HepG2 (cell line): Measurements from ENCODE around the gene BMERB1. TPM values are rescaled to one million over a fixed set of nuclear protein-coding genes. Genes with fewer than 3 reads are reported as not detected.

Source experiments
- ATAC-seq: fragments of 200-7000 bp; cut with Tn5 transposase; 3 replicates; pipeline ENCODE4 v1.9.1; 2020; ENCODE audit warnings: mild to moderate bottlenecking, moderate library complexity
- BruUV-seq: library from RNA; stranded (reverse); fragments of 400-500 nt; replicated peaks from 2 replicates; lab custom pipeline; 2021; lab: Mats Ljungman, UMichigan
- CTCF ChIA-PET: fragments of 300-600 bp; formaldehyde crosslinking; extraction: SDS; loops from one replicate; lab custom pipeline; 2021; ENCODE audit warnings: low total read pairs, inconsistent platforms, low intra/inter-chr PET ratio; lab: Yijun Ruan, JAX
- POLR2A ChIA-PET: fragments of 350-600 bp; sonication (Branson Sonifier 250); formaldehyde crosslinking; loops from one replicate; lab custom pipeline; 2020; ENCODE audit warnings: antibody characterized with exemption, inconsistent platforms; lab: Yijun Ruan, JAX
- DNase-seq: peaks from one replicate; pipeline ENCODE4 v3.0.0-alpha.2; 2015; ENCODE audit warnings: low spot score
- FAIRE-seq: peaks from 3 replicates; lab custom pipeline; 2011; peaks lifted over from hg19 to GRCh38; lab: Jason Lieb, UNC
- H2AFZ ChIP-seq: one replicate; pipeline ENCODE4 v1.6.1; 2011; ENCODE audit warnings: low read length, inconsistent platforms
- H3K27ac ChIP-seq: fragments of 300-600 bp; 3 replicates; pipeline ENCODE4 v1.8.0; 2011; ENCODE audit warnings: mixed run types, mild to moderate bottlenecking, mixed read lengths, low read length, inconsistent platforms; ENCODE audit not compliant: insufficient read depth; ENCODE audit errors: extremely low read length
- H3K27me3 ChIP-seq, 2 experiments: fragments of 200-600 bp in 1 of 2; 2 replicates in 1 of 2; 3 replicates in 1 of 2; pipeline versions ENCODE4 v1.6.0 to v1.8.0; 2011; ENCODE audit warnings: low read length in 2 of 2, mild to moderate bottlenecking in 2 of 2, moderate library complexity in 2 of 2, inconsistent platforms in 1 of 2; ENCODE audit not compliant: insufficient read depth in 2 of 2, control insufficient read depth in 1 of 2
- H3K36me3 ChIP-seq, 2 experiments: fragments of 200-600 bp in 1 of 2; replicated peaks in 1 of 2; 2 replicates in 1 of 2; 3 replicates in 1 of 2; pipeline versions ENCODE4 v1.5.1 to v1.8.0; 2011; ENCODE audit warnings: low read length in 2 of 2, inconsistent platforms in 1 of 2; ENCODE audit not compliant: insufficient read depth in 2 of 2, control insufficient read depth in 1 of 2
- H3K4me1 ChIP-seq: 2 replicates; pipeline ENCODE4 v1.5.1; 2012; ENCODE audit warnings: low read length, inconsistent platforms; ENCODE audit not compliant: insufficient read depth
- H3K4me2 ChIP-seq: 2 replicates; pipeline ENCODE4 v1.6.0; 2011; ENCODE audit warnings: low read depth, low read length, inconsistent platforms
- H3K4me3 ChIP-seq, 3 experiments: fragments of 200-600 bp in 1 of 3; sonication (generic), shearing (Covaris generic) in 1 of 3; replicated peaks in 1 of 3; 2 replicates each; pipeline ENCODE4 v1.5.1; 2011 to 2016; ENCODE audit warnings: low read length in 3 of 3, inconsistent platforms in 2 of 3, low read depth in 2 of 3, mild to moderate bottlenecking in 2 of 3, control low read depth in 1 of 3, mixed read lengths in 1 of 3; ENCODE audit not compliant: insufficient read depth in 1 of 3
- H3K79me2 ChIP-seq: one replicate; pipeline ENCODE4 v1.6.1; 2011; ENCODE audit warnings: low read length, inconsistent platforms; ENCODE audit not compliant: insufficient read depth
- H3K9ac ChIP-seq: 2 replicates; pipeline ENCODE4 v1.6.0; 2011; ENCODE audit warnings: mild to moderate bottlenecking, low read depth, low read length, inconsistent platforms; ENCODE audit not compliant: insufficient read depth
- H3K9me3 ChIP-seq: 2 replicates; pipeline ENCODE4 v1.5.1; 2012; ENCODE audit warnings: mild to moderate bottlenecking, low read length
- H4K20me1 ChIP-seq: 2 replicates; pipeline ENCODE4 v1.6.0; 2011; ENCODE audit warnings: inconsistent platforms, mild to moderate bottlenecking, low read length, moderate library complexity; ENCODE audit not compliant: insufficient read depth
- REXO4 ChIP-seq: sonication (generic); formaldehyde crosslinking; IDR thresholded peaks from 2 replicates; pipeline ENCODE4 v1.8.0; 2022; ENCODE audit warnings: missing genetic modification reagents, mild to moderate bottlenecking, borderline replicate concordance
- RFXANK ChIP-seq: IDR thresholded peaks from 2 replicates; pipeline ENCODE4 v1.6.1; 2016
- SUZ12 ChIP-seq: fragments of 150-350 bp; IDR thresholded peaks from 2 replicates; pipeline ENCODE4 v1.6.1; 2014; ENCODE audit warnings: low read depth, low read length
- ZBTB38 ChIP-seq: sonication (generic); formaldehyde crosslinking; IDR thresholded peaks from 2 replicates; pipeline ENCODE4 v1.5.1; 2020; ENCODE audit warnings: mild to moderate bottlenecking, missing genetic modification reagents
- ZNF253 ChIP-seq: sonication (generic); formaldehyde crosslinking; IDR thresholded peaks from 2 replicates; pipeline ENCODE4 v1.8.0; 2022; ENCODE audit warnings: mild to moderate bottlenecking, missing genetic modification reagents, borderline replicate concordance
- ZNF337 ChIP-seq: sonication (generic); formaldehyde crosslinking; IDR thresholded peaks from 2 replicates; pipeline ENCODE4 v1.5.1; 2020; ENCODE audit warnings: missing genetic modification reagents, low read depth, mild to moderate bottlenecking, borderline replicate concordance
- ZNF33A ChIP-seq: sonication (generic); formaldehyde crosslinking; IDR thresholded peaks from 2 replicates; pipeline ENCODE4 v1.5.1; 2020; ENCODE audit warnings: missing genetic modification reagents, mild to moderate bottlenecking, moderate library complexity, borderline replicate concordance
- ZNF660 ChIP-seq: sonication (generic); formaldehyde crosslinking; IDR thresholded peaks from 2 replicates; pipeline ENCODE4 v1.5.1; 2020; ENCODE audit warnings: mild to moderate bottlenecking, low read depth, missing genetic modification reagents, borderline replicate concordance
- ZNF724P ChIP-seq: sonication (generic); formaldehyde crosslinking; IDR thresholded peaks from 2 replicates; pipeline ENCODE4 v1.8.0; 2022; ENCODE audit warnings: missing genetic modification reagents, borderline replicate concordance
- WGBS: methylation state at CpG from one replicate; pipeline ENCODE4 v1.1.6; 2017; ENCODE audit warnings: low lambda C conversion rate; 5-methylcytosine and 5-hydroxymethylcytosine counted together
- in situ Hi-C: cut with HindIII; loops from 2 replicates; pipeline ENCODE4 v1.10.0; 2017; ENCODE audit warnings: low pct_unique_long_range_greater_than_20kb; ENCODE audit not compliant: extremely low pct_ligation_motif_present
- intact Hi-C: fragments of 100-400 bp; cut with micrococcal nuclease; formaldehyde crosslinking; loops from one replicate; pipeline ENCODE4 v1.10.0; 2022; ENCODE audit not compliant: unreplicated experiment
- polyA plus RNA-seq, 8 experiments: library from polyadenylated mRNA; depleted of rRNA in 3 of 8; stranded (reverse) in 7 of 8; unstranded in 1 of 8; fragments of >200 nt; fragmentation: Illumina TruSeq in 4 of 8; extraction: Trizol in 4 of 8; gene quantifications; 2 replicates each; pipeline versions ENCODE4 v1.2.1 to v1.2.3, GENCODE V29; 2011 to 2016; ENCODE audit warnings: low read depth in 4 of 8, missing spikeins in 1 of 8, mixed read lengths in 1 of 8; ENCODE audit not compliant: insufficient read depth in 1 of 8
- total RNA-seq, 5 experiments: library from RNA; depleted of rRNA; stranded (reverse); fragments of >200 nt; fragmentation: Illumina TruSeq; extraction: Trizol; gene quantifications; 2 replicates each; pipeline ENCODE4 v1.2.3, GENCODE V29; 2016; ENCODE audit warnings: low read depth in 1 of 5
- TF ChIP-seq, protein P1 (sequence below): sonication (generic); formaldehyde crosslinking; IDR thresholded peaks from 2 replicates; pipeline ENCODE4 v1.4.0; 2020; ENCODE audit warnings: missing genetic modification reagents, low read depth, mild to moderate bottlenecking, borderline replicate concordance
- TF ChIP-seq, protein P2 (sequence below): sonication (generic); IDR thresholded peaks from 2 replicates; pipeline ENCODE4 v1.6.1; 2016; ENCODE audit warnings: low read depth, borderline replicate concordance
- TF ChIP-seq, protein P3 (sequence below): sonication (generic); formaldehyde crosslinking; conservative IDR thresholded peaks from 2 replicates; pipeline ENCODE4 v1.8.0; 2022; ENCODE audit warnings: missing genetic modification reagents

Gene BMERB1
- total and polyA plus RNA-seq, 2 of the 13 experiments (the other 11 are each of a cell fraction or from before 2014, with no cell fraction given), result 1.4 TPM

GRCh38 chr16:15593235-15593634, 158.8 kb downstream of the BMERB1 start:
- CTCF ChIA-PET, result no interaction called here
- no peak for DNase-seq
- Histone ChIP-seq H3K4me2 (no peak overlapping the region), H3K36me3 (peaks cover 17 to 30% of the 10 kb centered on the region in 2 experiments), H3K9ac (no peak overlapping the region), H3K4me1 (peaks cover 46% of the 10 kb centered on the region), H2AFZ (no peak overlapping the region), H3K27me3 (no peaks in the 10 kb centered on the region), H3K4me3 (no peak overlapping the region)
- no peak for FAIRE-seq
- ATAC-seq, result no peak
- no TSS peak for BruUV-seq
- WGBS, result 98% methylated on average over 9 of the region's 9 CpGs
- POLR2A ChIA-PET, result interaction anchor here (1.3 to 9.0 kb wide), 4 partner anchors 15 to 49 kb away, joined by 3 to 111 read pairs (median 48); partner anchors contain the start of gene MARF1
- TF ChIP-seq, protein P1, sequence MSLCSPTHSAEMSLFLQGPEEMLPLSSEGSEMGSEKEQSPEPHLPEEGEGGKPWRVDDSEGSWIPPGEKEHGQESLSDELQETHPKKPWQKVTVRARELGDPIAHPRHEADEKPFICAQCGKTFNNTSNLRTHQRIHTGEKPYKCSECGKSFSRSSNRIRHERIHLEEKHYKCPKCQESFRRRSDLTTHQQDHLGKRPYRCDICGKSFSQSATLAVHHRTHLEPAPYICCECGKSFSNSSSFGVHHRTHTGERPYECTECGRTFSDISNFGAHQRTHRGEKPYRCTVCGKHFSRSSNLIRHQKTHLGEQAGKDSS (CRISPR knock-in tag), result no peak
- TF ChIP-seq, protein P2, sequence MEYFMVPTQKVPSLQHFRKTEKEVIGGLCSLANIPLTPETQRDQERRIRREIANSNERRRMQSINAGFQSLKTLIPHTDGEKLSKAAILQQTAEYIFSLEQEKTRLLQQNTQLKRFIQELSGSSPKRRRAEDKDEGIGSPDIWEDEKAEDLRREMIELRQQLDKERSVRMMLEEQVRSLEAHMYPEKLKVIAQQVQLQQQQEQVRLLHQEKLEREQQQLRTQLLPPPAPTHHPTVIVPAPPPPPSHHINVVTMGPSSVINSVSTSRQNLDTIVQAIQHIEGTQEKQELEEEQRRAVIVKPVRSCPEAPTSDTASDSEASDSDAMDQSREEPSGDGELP, result no peak
- peak; percentile 41; the same call in 1 of the 2 replicates for TF ChIP-seq ZNF253 (CRISPR knock-in tag)
- TF ChIP-seq ZBTB38 (CRISPR knock-in tag), result peak; percentile 47; the same call in 1 of the 2 replicates
- TF ChIP-seq, all 625 proteins: peak for 2
- no peaks in the 10 kb centered on the region for H3K79me2 ChIP-seq
- H3K9me3 ChIP-seq, result no peaks in the 10 kb centered on the region
- H4K20me1 ChIP-seq, result no peaks in the 10 kb centered on the region
- intact Hi-C loops, result loop anchor here (5.0 kb wide), 1 partner anchor 49 kb away; the partner anchor contains the start of gene MARF1
- no peak overlapping the region for H3K27ac ChIP-seq
- in situ Hi-C loops, result no loop called here

DNA sequence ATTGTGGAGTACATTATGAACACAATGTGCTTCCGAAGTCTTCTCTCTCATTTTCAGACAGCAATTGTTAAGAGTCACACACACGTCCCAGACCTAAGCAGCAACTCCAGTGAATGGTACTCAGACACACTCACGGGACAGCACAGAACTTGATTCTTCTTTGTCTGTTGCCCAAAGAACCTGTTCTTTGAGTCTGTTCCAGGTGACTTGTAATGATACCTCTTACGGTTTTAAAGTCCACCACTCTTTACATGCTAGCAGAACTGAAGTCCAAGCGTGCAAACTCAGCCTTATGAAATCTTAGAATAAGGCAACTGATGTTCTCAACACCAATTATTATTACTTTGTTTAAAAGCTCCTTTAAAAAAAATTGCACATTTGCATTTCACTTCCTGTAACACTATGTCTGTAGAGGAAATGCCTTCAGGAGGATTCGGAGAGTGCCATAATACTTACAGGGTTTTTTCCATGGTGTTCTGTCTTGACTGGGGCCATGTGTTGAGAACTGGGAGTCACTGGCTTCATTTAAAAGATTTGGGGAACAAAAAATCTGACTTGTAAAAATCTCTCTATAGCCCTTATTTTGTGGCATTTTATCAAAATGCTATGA, 160.4 kb downstream of the BMERB1 start:
- Histone ChIP-seq H3K9ac (no peak overlapping the region), H3K27ac (no peak overlapping the region), H3K4me1 (peaks cover 34% of the 10 kb centered on the region), H2AFZ (no peak overlapping the region), H3K9me3 (no peaks in the 10 kb centered on the region), H4K20me1 (no peaks in the 10 kb centered on the region), H3K27me3 (no peaks in the 10 kb centered on the region), H3K36me3 (peaks cover 26 to 44% of the 10 kb centered on the region in 2 experiments), H3K4me3 (no peak overlapping the region), H3K4me2 (no peak overlapping the region), H3K79me2 (no peaks in the 10 kb centered on the region)
- FAIRE-seq (no peak), DNase-seq (no peak), ATAC-seq (no peak)
- CTCF ChIA-PET, result no interaction called here
- BruUV-seq, result no TSS peak
- POLR2A ChIA-PET, result no interaction called here
- in situ Hi-C loops (no loop called here), intact Hi-C loops (loop anchor here (5.0 kb wide), 1 partner anchor 47 kb away; the partner anchor contains the start of gene MARF1)
- 90% methylated on average over 6 of the region's 6 CpGs for WGBS
- TF ChIP-seq ZNF724P (CRISPR knock-in tag), result no peak
- no peak for TF ChIP-seq ZNF337 (CRISPR knock-in tag)
- TF ChIP-seq REXO4 (CRISPR knock-in tag), result no peak
- TF ChIP-seq, protein P3, sequence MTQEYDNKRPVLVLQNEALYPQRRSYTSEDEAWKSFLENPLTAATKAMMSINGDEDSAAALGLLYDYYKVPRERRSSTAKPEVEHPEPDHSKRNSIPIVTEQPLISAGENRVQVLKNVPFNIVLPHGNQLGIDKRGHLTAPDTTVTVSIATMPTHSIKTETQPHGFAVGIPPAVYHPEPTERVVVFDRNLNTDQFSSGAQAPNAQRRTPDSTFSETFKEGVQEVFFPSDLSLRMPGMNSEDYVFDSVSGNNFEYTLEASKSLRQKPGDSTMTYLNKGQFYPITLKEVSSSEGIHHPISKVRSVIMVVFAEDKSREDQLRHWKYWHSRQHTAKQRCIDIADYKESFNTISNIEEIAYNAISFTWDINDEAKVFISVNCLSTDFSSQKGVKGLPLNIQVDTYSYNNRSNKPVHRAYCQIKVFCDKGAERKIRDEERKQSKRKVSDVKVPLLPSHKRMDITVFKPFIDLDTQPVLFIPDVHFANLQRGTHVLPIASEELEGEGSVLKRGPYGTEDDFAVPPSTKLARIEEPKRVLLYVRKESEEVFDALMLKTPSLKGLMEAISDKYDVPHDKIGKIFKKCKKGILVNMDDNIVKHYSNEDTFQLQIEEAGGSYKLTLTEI (CRISPR knock-in tag), result no peak
- TF ChIP-seq SUZ12, result no peak
- no peak for TF ChIP-seq ZNF660
- TF ChIP-seq ZNF33A (CRISPR knock-in tag), result no peak
- TF ChIP-seq RFXANK (CRISPR knock-in tag), result no peak
